Breast epithelium (tissue), 3 donors: ENCODE measurements around the gene ALPK3.

Experiments
- CTCF ChIP-seq, 3 donors: fragments of 450-650 bp; IDR thresholded peaks; one replicate each; pipeline ENCODE4 v1.5.1; 2016 to 2017; ENCODE audit warnings: antibody characterized with exemption in 3 of 3, mild to moderate bottlenecking in 3 of 3, moderate library complexity in 3 of 3
- POLR2A ChIP-seq: fragments of 450-650 bp; IDR thresholded peaks from one replicate; pipeline ENCODE4 v1.6.1; 2016; ENCODE audit warnings: antibody characterized with exemption, mild to moderate bottlenecking, moderate library complexity

GRCh38 chr15:84840255-84840654, 23.1 kb downstream of the ALPK3 start:
- TF ChIP-seq CTCF (IDR thresholded peaks at IDR 0.05): no peak
- TF ChIP-seq POLR2A: no peak
